ENCODE results near the gene RNF144B. TPM values are rescaled to one million over a fixed set of nuclear protein-coding genes. Genes with fewer than 3 reads are reported as not detected.

Gene RNF144B
- total RNA-seq, 1 donor from 2014 or later, result 7.2 TPM

GRCh38 chr6:18469536-18469935 is 82.4 kb downstream of the RNF144B start:
- Histone ChIP-seq H3K36me3 (ENCODE audit: insufficient read depth, low read length) (no peaks in the 10 kb centered on the region), H2AFZ (ENCODE audit: low read depth, low read length) (no peak overlapping the region), H3K9ac (ENCODE audit: low read length) (no peak overlapping the region), H3K27ac (ENCODE audit: low read depth, low read length) (no peak overlapping the region), H3K4me3 (ENCODE audit: insufficient read depth, low read depth, low read length) (no peak overlapping the region), H3K27me3 (ENCODE audit: insufficient read depth, low read length) (no peaks in the 10 kb centered on the region), H3K4me2 (ENCODE audit: low read length) (no peak overlapping the region), H3K79me2 (ENCODE audit: insufficient read depth, low read length) (no peaks in the 10 kb centered on the region), H4K20me1 (ENCODE audit: insufficient read depth, low read length) (no peaks in the 10 kb centered on the region), H3K4me1 (ENCODE audit: insufficient read depth, low read length) (no peaks in the 10 kb centered on the region), H3K9me3 (ENCODE audit: insufficient read depth, low read depth, low read length) (no peaks in the 10 kb centered on the region)
- no peaks in the 10 kb centered on the region for H3K27me3 Mint-ChIP-seq (ENCODE audit: low read depth, unreplicated experiment)
- H3K4me3 Mint-ChIP-seq (ENCODE audit: unreplicated experiment), result no peak overlapping the region
- FAIRE-seq, result no peak
- peaks cover 6% of the 10 kb centered on the region for H3K36me3 Mint-ChIP-seq (ENCODE audit: low read depth, unreplicated experiment)
- no peak for DNase-seq (ENCODE audit: low read depth)
- H3K27ac Mint-ChIP-seq (ENCODE audit: unreplicated experiment), result no peak overlapping the region
- TF ChIP-seq EZH2 (IDR thresholded peaks at IDR 0.05; ENCODE audit: insufficient read depth, low read length) (no peak), CTCF (IDR thresholded peaks at IDR 0.05; ENCODE audit: insufficient read depth, low read depth, low read length) (no peak)
- H3K9me3 Mint-ChIP-seq (ENCODE audit: unreplicated experiment), result no peaks in the 10 kb centered on the region
- no peaks in the 10 kb centered on the region for H3K4me1 Mint-ChIP-seq (ENCODE audit: low read depth, unreplicated experiment)

GRCh38 chr6:18471232-18471964 is 84.2 kb downstream of the RNF144B start:
- H3K4me3 ChIP-seq (ENCODE audit: insufficient read depth, low read depth, low read length), result no peak overlapping the region
- DNase-seq (ENCODE audit: low read depth), result no peak
- no peak overlapping the region for H2AFZ ChIP-seq (ENCODE audit: low read depth, low read length)
- no peak overlapping the region for H3K27ac ChIP-seq (ENCODE audit: low read depth, low read length)
- H3K4me2 ChIP-seq (ENCODE audit: low read length), result no peak overlapping the region
- FAIRE-seq, result no peak
- H3K36me3 Mint-ChIP-seq (ENCODE audit: low read depth, unreplicated experiment), result peaks cover 2% of the 10 kb centered on the region
- no peak for TF ChIP-seq CTCF (IDR thresholded peaks at IDR 0.05; ENCODE audit: insufficient read depth, low read depth, low read length)
- no peaks in the 10 kb centered on the region for H3K27me3 Mint-ChIP-seq (ENCODE audit: low read depth, unreplicated experiment)
- H3K27ac Mint-ChIP-seq (ENCODE audit: unreplicated experiment), result no peak overlapping the region
- no peaks in the 10 kb centered on the region for H3K79me2 ChIP-seq (ENCODE audit: insufficient read depth, low read length)
- no peaks in the 10 kb centered on the region for H3K4me1 ChIP-seq (ENCODE audit: insufficient read depth, low read length)
- H3K4me3 Mint-ChIP-seq (ENCODE audit: unreplicated experiment), result no peak overlapping the region
- H4K20me1 ChIP-seq (ENCODE audit: insufficient read depth, low read length), result no peaks in the 10 kb centered on the region
- H3K9me3 Mint-ChIP-seq (ENCODE audit: unreplicated experiment), result no peaks in the 10 kb centered on the region
- H3K36me3 ChIP-seq (ENCODE audit: insufficient read depth, low read length), result no peaks in the 10 kb centered on the region
- H3K9ac ChIP-seq (ENCODE audit: low read length), result no peak overlapping the region
- H3K9me3 ChIP-seq (ENCODE audit: insufficient read depth, low read depth, low read length), result no peaks in the 10 kb centered on the region
- H3K4me1 Mint-ChIP-seq (ENCODE audit: low read depth, unreplicated experiment), result no peaks in the 10 kb centered on the region
- no peaks in the 10 kb centered on the region for H3K27me3 ChIP-seq (ENCODE audit: insufficient read depth, low read length)

GRCh38 chr6:18472941-18473340 is 85.8 kb downstream of the RNF144B start:
- Mint-ChIP-seq H3K27me3 (ENCODE audit: low read depth, unreplicated experiment) (no peaks in the 10 kb centered on the region), H3K27ac (ENCODE audit: unreplicated experiment) (no peak overlapping the region), H3K9me3 (ENCODE audit: unreplicated experiment) (no peaks in the 10 kb centered on the region), H3K4me3 (ENCODE audit: unreplicated experiment) (no peak overlapping the region), H3K36me3 (ENCODE audit: low read depth, unreplicated experiment) (peaks cover 2% of the 10 kb centered on the region), H3K4me1 (ENCODE audit: low read depth, unreplicated experiment) (no peaks in the 10 kb centered on the region)
- Histone ChIP-seq H3K27ac (ENCODE audit: low read depth, low read length) (no peak overlapping the region), H4K20me1 (ENCODE audit: insufficient read depth, low read length) (no peaks in the 10 kb centered on the region), H3K79me2 (ENCODE audit: insufficient read depth, low read length) (no peaks in the 10 kb centered on the region), H2AFZ (ENCODE audit: low read depth, low read length) (no peak overlapping the region), H3K36me3 (ENCODE audit: insufficient read depth, low read length) (no peaks in the 10 kb centered on the region), H3K9ac (ENCODE audit: low read length) (no peak overlapping the region), H3K4me1 (ENCODE audit: insufficient read depth, low read length) (peaks cover 4% of the 10 kb centered on the region), H3K4me2 (ENCODE audit: low read length) (no peak overlapping the region), H3K9me3 (ENCODE audit: insufficient read depth, low read depth, low read length) (no peaks in the 10 kb centered on the region), H3K4me3 (ENCODE audit: insufficient read depth, low read depth, low read length) (no peak overlapping the region), H3K27me3 (ENCODE audit: insufficient read depth, low read length) (no peaks in the 10 kb centered on the region)
- DNase-seq (ENCODE audit: low read depth) (no peak), FAIRE-seq (no peak)
- TF ChIP-seq EZH2 (IDR thresholded peaks at IDR 0.05; ENCODE audit: insufficient read depth, low read length), result no peak
- no peak for TF ChIP-seq CTCF (IDR thresholded peaks at IDR 0.05; ENCODE audit: insufficient read depth, low read depth, low read length)

Data from astrocyte (in vitro differentiated cells and primary cell).